CD4-positive, alpha-beta T cell (primary cell): Measurements from ENCODE around the gene CYP4V2. TPM values are rescaled to one million over a fixed set of nuclear protein-coding genes. Genes with fewer than 3 reads are reported as not detected.

Experiments used
- ATAC-seq: fragments of 200-7000 bp; cut with Tn5 transposase; one replicate; pipeline ENCODE4 v1.10.0; 2022; ENCODE audit warnings: mild to moderate bottlenecking; ENCODE audit not compliant: poor library complexity
- CTCF ChIA-PET: fragments of 350-600 bp; sonication (Branson Sonifier 250); formaldehyde crosslinking; loops from one replicate; lab custom pipeline; 2021; ENCODE audit warnings: antibody characterized with exemption, inconsistent platforms; lab: Charles Lee
- POLR2A ChIA-PET: fragments of 350-600 bp; sonication (Branson Sonifier 250); formaldehyde crosslinking; loops from one replicate; lab custom pipeline; 2021; ENCODE audit warnings: antibody characterized with exemption, inconsistent platforms; lab: Charles Lee
- DNase-seq, 14 experiments: peaks; one replicate each; pipeline ENCODE4 v3.0.0-alpha.2; 2013 to 2020; ENCODE audit warnings: mixed read lengths in 2 of 14
- H3K27ac ChIP-seq, 2 donors: one replicate each; pipeline versions ENCODE4 v1.5.1 to v1.7.0; 2013; ENCODE audit warnings: low read length in 2 of 2, low read depth in 1 of 2, mild to moderate bottlenecking in 1 of 2
- H3K27me3 ChIP-seq, 2 experiments: 1 replicate in 1 of 2; 2 replicates in 1 of 2; pipeline versions ENCODE4 v1.6.1 to v1.7.0; 2013; ENCODE audit warnings: low read length in 2 of 2, control low read depth in 1 of 2, mild to moderate bottlenecking in 1 of 2, moderate library complexity in 1 of 2; ENCODE audit not compliant: insufficient read depth in 2 of 2, control insufficient read depth in 1 of 2
- H3K36me3 ChIP-seq: one replicate; pipeline ENCODE4 v1.6.1; 2013; ENCODE audit warnings: low read length, control low read depth; ENCODE audit not compliant: insufficient read depth
- H3K4me1 ChIP-seq: one replicate; pipeline ENCODE4 v1.6.1; 2013; ENCODE audit warnings: low read length, control low read depth; ENCODE audit not compliant: insufficient read depth
- H3K4me3 ChIP-seq: one replicate; pipeline ENCODE4 v1.5.1; 2013; ENCODE audit warnings: mild to moderate bottlenecking, low read length, moderate library complexity
- H3K9me3 ChIP-seq, 2 experiments: 1 replicate in 1 of 2; 2 replicates in 1 of 2; pipeline versions ENCODE4 v1.6.1 to v1.7.0; 2013; ENCODE audit warnings: low read length in 2 of 2, mild to moderate bottlenecking in 2 of 2, control low read depth in 1 of 2, moderate library complexity in 1 of 2; ENCODE audit not compliant: control insufficient read depth in 1 of 2, insufficient read depth in 1 of 2
- H3K27ac Mint-ChIP-seq: one replicate; pipeline ENCODE4 v1.8.0; 2020; ENCODE audit warnings: mixed read lengths
- H3K27me3 Mint-ChIP-seq: one replicate; pipeline ENCODE4 v1.8.0; 2021; ENCODE audit warnings: mixed read lengths
- H3K36me3 Mint-ChIP-seq: one replicate; pipeline ENCODE4 v1.8.0; 2021; ENCODE audit warnings: low read depth, mixed read lengths
- H3K4me1 Mint-ChIP-seq: one replicate; pipeline ENCODE4 v1.8.0; 2021; ENCODE audit warnings: low read depth, mixed read lengths
- H3K4me3 Mint-ChIP-seq: one replicate; pipeline ENCODE4 v1.8.0; 2020; ENCODE audit warnings: mild to moderate bottlenecking, mixed read lengths
- H3K9me3 Mint-ChIP-seq: one replicate; pipeline ENCODE4 v1.8.0; 2020; ENCODE audit warnings: mixed read lengths
- CTCF ChIP-seq: fragments of 200-600 bp; IDR thresholded peaks from one replicate; pipeline ENCODE4 v1.8.0; 2022; ENCODE audit warnings: antibody characterized with exemption, mild to moderate bottlenecking
- intact Hi-C, 2 experiments: fragments of 100-400 bp; cut with DNase I in 1 of 2; cut with micrococcal nuclease in 1 of 2; formaldehyde crosslinking; loops; one replicate each; pipeline versions ENCODE4 v1.15.1 to v1.9.0; 2023 to 2025; cut with DNase I, micrococcal nuclease
- total RNA-seq, 174 experiments: library from RNA in 2 of 174; stranded (reverse) in 2 of 174; gene quantifications; one replicate each; pipeline ENCODE4 v1.2.3 and lab custom pipeline; 2021 to 2026

The CYP4V2 gene
- total RNA-seq, 2 experiments from 2014 or later: 12.7 to 12.8 TPM

- H3K4me3 Mint-ChIP-seq: no peak overlapping the region
- no peak for ATAC-seq
Measured at GRCh38 chr4:186172546-186172945, 18.8 kb upstream of the CYP4V2 start.

GRCh38 chr4:186188107-186188506 is 3.3 kb upstream of the CYP4V2 start:
- Histone ChIP-seq H3K36me3 (no peaks in the 10 kb centered on the region), H3K4me1 (peaks cover 22% of the 10 kb centered on the region), H3K9me3 (no peaks in the 10 kb centered on the region), H3K4me3 (no peak overlapping the region), H3K27me3 (no peaks in the 10 kb centered on the region), H3K27ac (no peak overlapping the region)
- H3K4me3 Mint-ChIP-seq: no peak overlapping the region
- no peak for TF ChIP-seq CTCF
- peaks cover 10% of the 10 kb centered on the region for H3K27me3 Mint-ChIP-seq
- DNase-seq (no peak), ATAC-seq (no peak)
- POLR2A ChIA-PET: no interaction called here
- no peaks in the 10 kb centered on the region for H3K9me3 Mint-ChIP-seq
- intact Hi-C loops: no loop called here
- H3K27ac Mint-ChIP-seq: peak overlapping the region; percentile 97
- CTCF ChIA-PET: interaction anchor here (0.6 to 6.4 kb wide), 2 partner anchors 14 to 599 kb away, joined by 4 to 32 read pairs; no protein-coding TSS in a partner anchor
- peaks cover 24% of the 10 kb centered on the region for H3K36me3 Mint-ChIP-seq
- H3K4me1 Mint-ChIP-seq: peaks cover 32% of the 10 kb centered on the region

More at GRCh38 chr4:186172546-186172945, 18.8 kb upstream of the CYP4V2 start:
- Histone ChIP-seq H3K36me3 (no peaks in the 10 kb centered on the region), H3K4me1 (no peaks in the 10 kb centered on the region), H3K27me3 (no peaks in the 10 kb centered on the region), H3K4me3 (no peak overlapping the region), H3K9me3 (no peaks in the 10 kb centered on the region), H3K27ac (no peak overlapping the region)
- no peak for DNase-seq
- intact Hi-C loops: no loop called here
- H3K9me3 Mint-ChIP-seq: peaks cover 3% of the 10 kb centered on the region
- CTCF ChIA-PET: no interaction called here
- H3K4me1 Mint-ChIP-seq: no peaks in the 10 kb centered on the region
- H3K27me3 Mint-ChIP-seq: peaks cover 15% of the 10 kb centered on the region
- POLR2A ChIA-PET: no interaction called here
- H3K36me3 Mint-ChIP-seq: no peaks in the 10 kb centered on the region
- TF ChIP-seq CTCF: no peak
- no peak overlapping the region for H3K27ac Mint-ChIP-seq

- H3K4me3 ChIP-seq: no peak overlapping the region
- no peaks in the 10 kb centered on the region for H3K9me3 ChIP-seq
- ChIA-PET CTCF (interaction anchor here (1.0 to 6.4 kb wide), 2 partner anchors 12 kb away, joined by 3 to 32 read pairs; no protein-coding TSS in a partner anchor), POLR2A (interaction anchor here (0.7 to 4.9 kb wide), 4 partner anchors 12 to 794 kb away, joined by 4 to 35 read pairs (median 11); partner anchors contain the start of genes ANKRD37 and LRP2BP)
- intact Hi-C loops: loop anchor here in 1 of 2 experiments (5.0 to 10.0 kb wide), 4 partner anchors 715 to 1652 kb away; partner anchors contain the start of genes ANKRD37, CCDC110, CFAP97 and LRP2BP
- DNase-seq (no peak), ATAC-seq (no peak)
- H3K27ac Mint-ChIP-seq: peak overlapping the region; percentile 97
- H3K27me3 ChIP-seq: no peaks in the 10 kb centered on the region
- no peaks in the 10 kb centered on the region for H3K9me3 Mint-ChIP-seq
- no peak for TF ChIP-seq CTCF
- H3K27me3 Mint-ChIP-seq: peaks cover 6% of the 10 kb centered on the region
- peaks cover 35% of the 10 kb centered on the region for H3K36me3 Mint-ChIP-seq
- H3K36me3 ChIP-seq: no peaks in the 10 kb centered on the region
- peak overlapping the region; percentile 45 to 88 for H3K27ac ChIP-seq
- peaks cover 24% of the 10 kb centered on the region for H3K4me1 ChIP-seq
- H3K4me3 Mint-ChIP-seq: peak overlapping the region; percentile 96
- H3K4me1 Mint-ChIP-seq: peaks cover 45% of the 10 kb centered on the region
Measured at GRCh38 chr4:186189656-186190055, 1.7 kb upstream of the CYP4V2 start.
